HK-2 (cell line): ENCODE data around the gene ZSCAN32.
A peak's percentile ranks its signal among the peaks of the same experiment; 100 is the strongest.

Experiments
- DNase-seq: peaks from one replicate; pipeline ENCODE4 v3.0.0-alpha.2; 2018; ENCODE audit not compliant: unreplicated experiment

Gene ZSCAN32

DNA sequence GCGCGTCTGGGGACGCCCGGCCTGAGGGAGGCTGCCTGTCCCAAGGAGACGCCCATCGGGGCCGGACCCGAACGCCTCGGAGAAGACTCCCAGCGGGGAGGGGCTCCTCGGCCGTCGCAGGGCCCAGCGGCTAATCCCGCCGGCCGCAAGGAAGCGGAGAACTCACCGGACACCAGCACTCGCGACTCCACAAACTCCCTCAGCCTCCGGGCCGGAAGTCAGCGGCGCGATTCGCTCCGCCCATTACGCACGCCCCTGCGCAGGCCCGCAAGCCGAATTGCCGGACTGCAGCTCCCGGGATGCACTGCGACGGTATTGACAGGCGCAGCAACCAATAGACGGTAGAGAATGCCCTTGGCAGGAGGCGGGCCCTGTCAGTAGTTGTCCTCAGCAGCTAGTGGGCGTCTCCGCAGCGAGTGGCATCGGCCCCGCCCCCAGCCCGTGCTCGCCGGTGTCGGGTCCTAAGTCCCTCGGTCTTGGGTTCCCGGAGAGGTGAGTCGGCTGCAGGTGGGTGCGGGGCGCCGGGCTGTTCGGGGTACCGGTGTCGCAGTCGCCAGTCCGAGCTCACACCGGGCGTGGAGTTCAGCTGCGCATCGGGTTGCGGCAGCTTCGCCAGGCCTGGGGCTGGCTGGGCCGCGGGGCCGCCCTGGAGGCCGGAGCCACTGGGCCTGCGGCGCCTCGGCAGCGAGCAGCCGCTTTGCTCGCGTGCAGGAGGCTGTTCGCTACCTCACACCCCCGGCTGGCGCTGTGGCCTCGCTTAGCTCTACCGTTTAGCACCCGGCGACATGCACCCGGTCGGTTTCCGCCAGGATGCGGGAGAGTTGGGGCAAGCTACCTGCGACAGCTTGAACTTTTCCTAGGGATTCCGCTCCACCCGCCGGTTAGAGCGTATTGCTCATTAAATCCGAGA lies at the start of gene ZSCAN32, which contains the start of gene ZNF174:
Gene ZSCAN32, minus strand, starts transcription at position 226 of the 910 bp plus-strand sequence. CDS start 3,447 bp downstream, outside the sequence.
Gene ZNF174, plus strand, starts transcription at position 437 of the 910 bp plus-strand sequence. CDS start 790 bp downstream, outside the sequence.
- peak; percentile 97 for DNase-seq

DNA sequence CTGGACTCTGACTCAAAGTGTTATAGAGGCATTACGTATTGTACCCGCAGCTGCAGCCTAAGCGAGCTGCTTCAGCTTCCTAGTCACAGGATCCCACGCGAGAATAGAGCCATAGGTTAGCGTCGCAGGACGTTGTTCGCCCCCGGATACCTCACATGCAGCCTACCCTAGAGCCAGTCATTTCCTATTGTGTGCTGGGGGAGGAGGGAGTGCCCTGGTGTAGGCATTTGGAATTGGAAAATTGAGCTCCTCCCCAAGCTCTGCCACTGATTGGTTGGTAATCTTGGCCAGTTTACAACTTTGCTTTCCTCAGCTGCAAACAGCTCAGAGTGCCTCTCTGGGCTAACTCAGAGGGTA lies 43.2 kb upstream of the ZSCAN32 start:
- peak; percentile 54 for DNase-seq

DNA sequence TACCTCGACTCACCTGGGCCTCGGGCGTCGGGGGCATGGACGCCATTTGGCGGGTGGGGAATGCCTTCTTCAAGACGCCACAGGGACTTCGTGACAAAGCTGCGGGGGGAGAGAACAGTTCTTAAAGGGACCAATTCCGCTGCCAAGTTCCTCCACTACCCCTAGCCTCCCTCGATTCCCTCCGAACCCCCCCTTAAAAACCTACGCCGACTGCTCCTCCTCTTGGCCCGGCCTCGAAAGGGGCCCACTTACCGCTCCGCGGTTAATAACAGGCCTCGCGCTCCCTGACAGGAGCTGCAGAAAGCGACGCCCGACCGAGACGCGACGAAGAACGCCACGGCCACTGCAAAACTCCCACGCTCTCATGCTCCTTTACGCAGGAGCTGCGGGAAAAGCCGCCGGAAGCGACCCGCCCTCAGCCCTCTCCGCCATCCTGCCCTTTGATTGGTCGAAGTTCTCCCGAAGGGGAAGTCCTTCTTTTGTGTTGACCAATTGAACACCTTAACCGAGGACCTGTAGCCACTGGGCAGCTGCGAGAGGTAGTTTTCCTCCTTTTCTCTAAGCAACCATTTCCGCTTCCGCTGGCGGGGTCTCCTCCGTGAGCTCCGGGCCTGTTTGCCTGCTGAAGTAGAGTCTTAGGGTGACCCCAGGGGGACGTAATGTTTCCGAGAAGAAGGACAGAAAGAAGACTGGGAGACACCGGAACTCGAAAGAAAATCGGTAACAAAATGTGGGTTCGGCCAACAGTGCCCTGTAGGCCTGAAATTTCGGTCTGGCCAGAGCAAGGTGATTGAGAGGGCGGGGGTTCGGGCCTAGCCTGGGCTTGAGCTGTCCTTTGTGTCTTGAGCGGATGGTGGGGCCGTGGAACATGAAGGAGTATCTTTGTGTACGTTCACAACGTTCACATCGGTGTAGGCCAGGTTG lies 42.6 kb upstream of the ZSCAN32 start, which contains the start of the genes NAA60 and ZNF597:
Gene NAA60, plus strand, starts transcription at position 573 of the 924 bp plus-strand sequence. CDS start 32,548 bp downstream, outside the sequence.
Gene ZNF597, minus strand, starts transcription at position 397 of the 924 bp plus-strand sequence. Its CDS starts 351 bp downstream, at position 46.
- DNase-seq = peak; percentile 87

- no peak for DNase-seq
These were observed 38.8 kb upstream of the ZSCAN32 start for GRCh38 chr16:3439637-3440036.

DNA sequence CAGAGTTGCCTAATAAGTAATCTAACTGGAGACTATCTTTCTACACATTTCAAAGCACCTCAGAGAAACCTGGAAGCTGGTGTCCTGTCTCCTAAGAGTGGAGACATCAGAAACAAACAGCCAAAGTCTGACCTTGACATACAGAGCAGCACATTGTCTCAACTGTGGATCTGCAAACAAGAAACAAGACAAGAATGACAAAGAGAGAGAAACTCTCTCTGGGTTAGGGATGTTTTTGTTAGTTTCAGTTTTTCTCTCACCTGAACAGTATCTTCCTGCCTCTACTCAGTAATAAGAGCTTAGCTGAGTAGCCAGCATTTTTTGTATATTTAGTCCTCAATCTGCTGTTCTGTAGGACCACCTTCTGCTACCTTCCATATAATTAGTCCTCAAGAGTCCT lies 33.6 kb upstream of the ZSCAN32 start:
- no peak for DNase-seq

GRCh38 chr16:3431779-3432219 lies 31.0 kb upstream of the ZSCAN32 start:
- no peak for DNase-seq

- DNase-seq = no peak
These were observed 13.1 kb upstream of the ZSCAN32 start for GRCh38 chr16:3413730-3414379.

GRCh38 chr16:3408561-3409197 lies 7.9 kb upstream of the ZSCAN32 start:
- DNase-seq = no peak

- DNase-seq = peak; percentile 4
These were observed 1.1 kb upstream of the ZSCAN32 start for GRCh38 chr16:3401719-3402397.

- DNase-seq = no peak
These were observed 392 bp downstream of the ZSCAN32 start for GRCh38 chr16:3400446-3400778.

DNA sequence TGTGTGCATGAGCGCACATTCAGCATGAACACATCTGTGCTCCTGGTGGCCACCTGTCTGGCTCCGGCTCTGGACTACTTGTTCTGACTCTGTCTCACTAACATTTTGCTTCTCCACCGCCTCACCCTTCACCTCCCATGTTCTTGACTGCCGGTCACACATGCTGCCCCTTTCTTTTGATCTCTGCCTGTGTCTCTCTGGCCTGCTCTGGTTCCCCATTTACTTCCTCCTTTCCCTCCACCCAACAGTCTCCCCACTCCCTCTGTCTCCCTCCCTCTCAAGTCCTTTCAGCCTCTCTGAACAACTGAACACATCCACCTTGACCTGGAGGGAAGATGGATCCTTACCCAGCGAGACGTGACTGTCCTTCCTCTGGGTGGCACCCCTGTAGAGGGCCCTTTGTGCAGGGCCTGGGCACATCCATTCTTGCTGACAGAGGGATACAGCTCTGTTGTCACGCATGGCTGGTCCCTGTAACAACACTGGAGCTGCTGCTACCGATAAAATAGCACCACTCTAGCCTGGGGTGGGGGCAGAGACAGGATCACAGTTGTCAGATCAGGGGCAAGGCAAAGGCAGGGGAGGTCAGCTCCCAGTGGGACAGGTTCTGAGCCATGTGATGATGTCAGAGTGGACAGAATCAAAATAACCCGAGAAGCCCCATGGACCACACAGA lies 11.0 kb downstream of the ZSCAN32 start:
- no peak for DNase-seq

DNA sequence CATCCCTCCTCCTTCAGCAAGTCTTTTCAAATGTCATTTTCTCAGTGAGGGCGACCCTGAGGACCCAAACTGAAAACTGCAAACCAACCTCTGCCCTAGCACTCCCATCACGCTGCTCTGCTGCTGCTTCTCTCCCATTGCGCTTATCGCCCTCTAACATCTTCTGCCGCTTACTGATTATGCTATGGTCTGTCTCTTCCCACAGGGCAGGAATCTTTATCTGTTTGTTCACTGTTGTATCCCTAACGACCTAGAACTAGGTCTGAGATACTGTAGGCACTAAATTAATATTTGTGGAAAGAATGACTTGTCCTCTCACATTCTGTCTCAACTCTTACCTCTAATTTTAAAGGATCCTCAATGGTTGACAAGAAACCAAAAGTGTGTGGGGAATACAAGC lies 12.5 kb downstream of the ZSCAN32 start:
- DNase-seq = no peak

- DNase-seq = no peak
These were observed 17.8 kb downstream of the ZSCAN32 start for GRCh38 chr16:3383045-3383448.

DNA sequence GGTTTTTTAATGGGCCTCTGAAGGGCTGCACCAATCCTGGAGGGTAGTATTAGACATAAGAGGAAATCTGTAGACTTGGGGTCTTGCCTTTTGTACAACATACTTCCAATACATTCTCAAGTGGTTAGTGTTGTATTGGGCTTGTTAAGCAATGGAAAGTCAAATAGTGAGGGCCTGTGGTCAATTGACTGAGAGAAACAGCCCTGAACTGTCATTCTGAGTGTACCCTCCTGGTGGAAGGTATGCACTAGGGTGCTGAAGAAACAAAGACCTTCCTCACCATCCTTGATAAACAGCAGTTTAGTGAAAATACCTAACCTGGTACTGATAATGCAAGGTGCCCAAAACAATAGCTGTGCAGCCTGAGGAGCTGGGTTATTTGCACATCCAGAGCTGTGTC lies 22.9 kb downstream of the ZSCAN32 start:
- no peak for DNase-seq

GRCh38 chr16:3375680-3376079 lies 25.1 kb downstream of the ZSCAN32 start:
- DNase-seq = no peak

GRCh38 chr16:3369073-3369472 lies 31.7 kb downstream of the ZSCAN32 start:
- no peak for DNase-seq

DNA sequence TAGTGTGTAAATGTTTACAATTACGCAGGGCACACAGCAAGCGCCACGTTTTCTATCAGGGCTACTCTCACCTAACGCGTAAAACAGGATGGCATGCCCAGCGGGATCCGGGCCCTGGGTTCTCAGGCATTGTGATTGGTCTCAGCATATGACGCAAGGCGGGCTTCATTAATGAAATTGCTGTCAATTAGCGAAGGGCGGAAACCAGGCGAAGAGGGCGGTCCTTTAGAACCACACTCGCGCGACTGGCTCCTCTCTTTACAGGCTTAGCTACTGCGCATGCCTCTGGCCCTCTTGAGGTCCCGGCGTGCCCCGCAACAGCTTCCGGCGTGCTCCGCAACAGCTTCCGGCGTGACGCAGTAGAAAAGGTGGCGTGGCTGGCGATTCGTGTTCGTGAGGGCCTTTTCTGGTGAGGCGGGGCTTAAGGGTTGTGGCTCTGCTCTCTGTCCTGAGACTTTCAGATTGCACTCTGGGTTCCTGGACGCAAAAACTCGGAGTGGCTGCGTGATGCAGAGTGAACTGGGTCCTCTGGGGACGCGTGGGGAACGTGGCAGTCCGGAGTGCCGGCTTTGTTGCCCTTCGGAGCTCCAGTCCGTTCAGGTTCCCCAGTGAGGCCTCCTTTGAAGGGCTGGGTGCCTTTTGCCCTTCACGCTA lies 35.9 kb downstream of the ZSCAN32 start:
- DNase-seq = peak; percentile 91

- DNase-seq = no peak
These were observed 37.0 kb downstream of the ZSCAN32 start for GRCh38 chr16:3363793-3364192.

DNA sequence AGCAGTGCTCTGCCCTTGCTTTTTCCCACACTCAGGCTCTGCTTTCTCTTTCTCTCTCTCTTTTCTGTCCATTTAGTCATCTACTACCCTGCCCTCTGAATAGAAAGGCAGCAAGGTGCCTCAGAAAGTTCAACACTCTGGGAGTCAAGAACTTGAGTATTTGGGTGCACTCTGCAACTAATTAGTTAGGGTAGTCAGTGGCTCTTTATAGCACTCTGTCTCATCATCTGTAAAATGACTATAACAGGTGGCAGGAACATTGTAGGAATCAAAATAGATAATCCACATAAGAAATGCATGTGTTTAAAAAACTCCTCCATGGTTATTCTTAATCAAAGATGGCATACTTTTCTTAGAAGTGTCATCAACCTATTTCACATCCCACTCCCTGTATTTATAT lies 37.9 kb downstream of the ZSCAN32 start:
- DNase-seq = no peak
